ENCODE data around the gene MINK1. TPM values are rescaled to one million over a fixed set of nuclear protein-coding genes. Genes with fewer than 3 reads are reported as not detected.

The MINK1 gene
- total RNA-seq, 2 experiments from 2014 or later: 49.1 to 50.4 TPM

DNA sequence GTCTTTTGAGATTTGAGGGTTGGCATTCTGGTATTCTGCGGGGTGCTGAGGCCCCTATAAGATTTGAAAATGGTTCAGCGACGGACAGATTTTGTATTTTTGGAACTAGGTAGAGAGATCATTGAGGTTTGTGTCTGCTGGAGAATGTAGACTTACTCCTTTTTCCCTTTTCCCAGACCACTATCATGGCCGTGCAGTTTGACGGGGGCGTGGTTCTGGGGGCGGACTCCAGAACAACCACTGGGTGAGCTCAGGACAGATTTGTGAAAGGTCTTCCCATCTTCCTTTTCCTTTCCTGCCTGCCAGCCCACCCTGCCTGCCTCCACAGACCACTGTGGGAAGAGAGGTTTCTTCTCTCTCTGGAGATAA, 36.6 kb upstream of the MINK1 start:
- Mint-ChIP-seq H3K27ac (peak overlapping the region; percentile 97), H3K9me3 (no peaks in the 10 kb centered on the region), H3K36me3 (ENCODE audit: low read depth) (peaks cover 17% of the 10 kb centered on the region), H3K4me3 (peak overlapping the region; percentile 100), H3K27me3 (ENCODE audit: low read depth) (no peaks in the 10 kb centered on the region), H3K4me1 (ENCODE audit: low read depth) (peaks cover 28% of the 10 kb centered on the region)
- intact Hi-C loops (cut with micrococcal nuclease): loop anchor here (5.0 kb wide), 1 partner anchor 654 kb away; the partner anchor contains the start of genes CYB5D2 and ZZEF1
- DNase-seq: peak; percentile 44
- CTCF ChIA-PET: interaction anchor here (0.6 to 1.0 kb wide), 3 partner anchors 9 to 253 kb away, joined by 3 read pairs; no protein-coding TSS in a partner anchor

DNA sequence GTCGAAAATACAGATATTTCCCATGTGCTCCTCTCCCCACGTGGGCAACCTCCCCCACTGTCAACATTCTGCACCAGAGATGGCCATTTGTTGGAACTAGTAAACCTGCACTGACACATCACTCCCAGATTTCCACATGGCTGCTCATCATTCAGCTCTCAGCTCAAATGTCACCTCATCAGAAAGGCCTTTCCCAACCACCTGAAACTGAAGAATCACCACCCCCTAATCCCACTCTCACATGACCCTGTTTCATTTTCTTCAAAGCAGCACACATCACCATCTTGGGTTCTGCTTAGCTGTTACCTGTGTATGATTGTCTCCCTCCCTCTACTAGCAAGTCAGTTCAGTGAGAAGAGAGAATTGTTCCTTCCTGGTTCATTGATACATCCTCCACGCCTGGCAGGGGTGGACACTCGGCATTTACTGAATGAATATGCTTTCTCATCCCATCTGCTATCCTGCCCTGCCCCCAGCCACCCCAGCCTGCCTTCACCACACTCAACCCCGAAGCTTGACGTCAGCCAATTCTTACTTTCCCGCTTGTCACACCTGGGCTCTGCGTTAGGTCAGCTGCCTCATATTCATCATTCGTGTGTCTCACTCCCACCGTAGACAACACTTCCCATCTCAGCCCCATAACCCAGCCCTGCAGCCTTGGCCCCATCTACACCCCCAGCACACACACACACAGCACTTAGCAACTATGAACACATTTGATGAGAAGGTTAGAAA, 32.5 kb upstream of the MINK1 start:
- CTCF ChIA-PET: interaction anchor here (0.6 kb wide), 1 partner anchor 87 kb away, joined by 4 read pairs; no protein-coding TSS in a partner anchor
- H3K27ac Mint-ChIP-seq: peak overlapping the region; percentile 39
- no peaks in the 10 kb centered on the region for H3K27me3 Mint-ChIP-seq (ENCODE audit: low read depth)
- H3K4me3 Mint-ChIP-seq: no peak overlapping the region
- H3K36me3 Mint-ChIP-seq (ENCODE audit: low read depth): peaks cover 17% of the 10 kb centered on the region
- DNase-seq: no peak
- no peaks in the 10 kb centered on the region for H3K9me3 Mint-ChIP-seq
- intact Hi-C loops (cut with micrococcal nuclease): no loop called here
- peaks cover 24% of the 10 kb centered on the region for H3K4me1 Mint-ChIP-seq (ENCODE audit: low read depth)

DNA sequence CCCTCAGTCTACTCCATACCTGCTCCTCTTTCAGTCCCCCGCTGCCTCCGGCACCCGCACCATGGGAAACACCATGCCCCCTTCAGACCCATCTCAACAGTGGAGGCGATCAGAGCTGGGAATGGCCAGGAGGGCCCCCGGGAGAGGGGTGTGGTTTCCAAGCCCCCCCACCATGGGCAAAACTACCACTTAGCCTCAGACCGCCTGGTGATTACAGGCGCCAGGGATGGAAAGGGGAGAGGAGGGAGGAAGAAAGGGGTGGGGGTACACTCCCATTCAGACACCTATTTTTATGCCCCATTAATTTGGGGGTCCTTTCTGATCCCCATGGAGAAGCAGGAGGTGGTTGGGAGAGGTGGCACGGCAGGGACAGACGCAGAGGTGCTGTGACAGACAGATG, 30.9 kb upstream of the MINK1 start, which contains the start of gene C17orf114:
TSS of gene C17orf114 (minus strand) at position 101 of the 400 bp plus-strand sequence.
- no peak within 1 kb of the TSS for H3K4me3 Mint-ChIP-seq
- H3K27ac Mint-ChIP-seq: no peak within 1 kb of the TSS
- H3K36me3 Mint-ChIP-seq (ENCODE audit: low read depth): peaks cover 12% of the 10 kb centered on the region
- CTCF ChIA-PET: no interaction called here
- no peaks in the 10 kb centered on the region for H3K27me3 Mint-ChIP-seq (ENCODE audit: low read depth)
- H3K4me1 Mint-ChIP-seq (ENCODE audit: low read depth): peaks cover 17% of the 10 kb centered on the region
- no peaks in the 10 kb centered on the region for H3K9me3 Mint-ChIP-seq
- no peak for DNase-seq
- intact Hi-C loops (cut with micrococcal nuclease): no loop called here

DNA sequence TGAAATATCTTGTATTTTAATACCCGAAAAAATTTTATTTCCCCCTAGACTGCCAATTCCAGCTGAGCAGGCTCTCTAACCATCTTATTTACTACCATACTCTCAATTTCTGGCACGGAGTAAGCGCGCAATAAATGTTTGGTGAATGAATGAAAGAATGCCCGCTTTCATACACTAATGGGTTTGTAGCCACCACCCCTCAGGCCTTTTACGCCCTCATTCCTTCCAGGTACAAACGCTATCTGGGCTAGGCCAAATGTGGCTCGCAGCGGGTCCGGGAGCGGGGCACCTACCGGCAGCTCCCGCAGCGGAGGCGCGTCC, 26.7 kb upstream of the MINK1 start:
- peak overlapping the region; percentile 68 for H3K4me3 Mint-ChIP-seq
- peaks cover 10% of the 10 kb centered on the region for H3K4me1 Mint-ChIP-seq (ENCODE audit: low read depth)
- CTCF ChIA-PET: interaction anchor here (1.5 to 2.8 kb wide), 2 partner anchors 17 to 19 kb away, joined by 3 to 10 read pairs; partner anchors contain the start of gene GLTPD2
- no peak overlapping the region for H3K27ac Mint-ChIP-seq
- intact Hi-C loops (cut with micrococcal nuclease): no loop called here
- H3K27me3 Mint-ChIP-seq (ENCODE audit: low read depth): no peaks in the 10 kb centered on the region
- H3K9me3 Mint-ChIP-seq: no peaks in the 10 kb centered on the region
- DNase-seq: peak; percentile 19
- peaks cover 3% of the 10 kb centered on the region for H3K36me3 Mint-ChIP-seq (ENCODE audit: low read depth)

DNA sequence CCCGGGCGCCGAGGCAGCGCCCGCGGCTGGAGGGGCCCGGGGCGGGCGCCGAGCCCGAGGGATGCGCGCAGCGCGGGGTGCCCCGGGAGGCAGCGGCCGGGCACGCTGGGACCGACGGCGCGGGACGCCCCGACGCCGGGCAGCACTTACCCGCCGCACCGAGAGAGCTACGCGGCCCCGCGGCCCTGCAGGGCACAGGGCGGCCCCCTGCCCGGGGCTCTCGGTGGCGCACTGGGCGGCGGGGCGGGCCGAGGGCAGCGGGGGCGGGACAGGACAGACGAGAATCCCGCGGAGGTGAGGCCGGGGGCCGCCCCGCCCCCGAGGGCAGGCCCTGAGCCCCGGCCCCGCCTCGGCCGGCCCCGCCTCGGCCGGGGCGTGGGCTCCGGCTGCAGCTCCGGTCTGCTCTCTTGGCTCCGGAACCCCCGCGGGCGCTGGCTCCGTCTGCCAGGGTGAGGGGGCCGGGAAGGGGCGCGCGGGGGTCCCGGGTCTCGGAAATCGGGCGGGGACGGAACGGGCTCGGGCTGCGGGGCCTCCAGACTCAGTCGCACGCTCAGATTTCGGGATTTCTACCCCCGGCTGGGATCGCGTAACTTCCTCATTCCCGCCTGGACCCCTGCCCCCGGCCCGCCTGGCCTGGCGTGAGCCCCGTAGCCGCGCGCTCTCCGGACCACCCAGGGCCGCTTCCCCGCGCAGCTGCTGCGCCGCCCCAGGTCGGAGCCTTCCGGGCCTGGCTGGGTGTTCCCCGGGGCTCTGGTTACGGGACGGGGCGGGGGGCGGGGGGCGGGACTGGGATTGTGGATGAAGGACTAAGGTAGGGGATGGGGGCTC, 26.1 kb upstream of the MINK1 start, which contains the start of gene PLD2:
TSS of gene PLD2 (plus strand) at position 376 of the 828 bp plus-strand sequence. CDS start 621 bp downstream, outside the sequence.
- H3K27ac Mint-ChIP-seq: peak within 1 kb of the TSS; percentile 36
- H3K4me1 Mint-ChIP-seq (ENCODE audit: low read depth): peaks cover 10% of the 10 kb centered on the region
- CTCF ChIA-PET: interaction anchor here (1.5 to 2.8 kb wide), 2 partner anchors 17 to 19 kb away, joined by 3 to 10 read pairs; partner anchors contain the start of gene GLTPD2
- H3K27me3 Mint-ChIP-seq (ENCODE audit: low read depth): no peaks in the 10 kb centered on the region
- H3K9me3 Mint-ChIP-seq: no peaks in the 10 kb centered on the region
- DNase-seq: peak; percentile 91
- peaks cover 3% of the 10 kb centered on the region for H3K36me3 Mint-ChIP-seq (ENCODE audit: low read depth)
- intact Hi-C loops (cut with micrococcal nuclease): loop anchor here (1.0 kb wide), 3 partner anchors 17 to 97 kb away; partner anchors contain the start of genes ARRB2 and MINK1
- peak within 1 kb of the TSS; percentile 75 for H3K4me3 Mint-ChIP-seq

DNA sequence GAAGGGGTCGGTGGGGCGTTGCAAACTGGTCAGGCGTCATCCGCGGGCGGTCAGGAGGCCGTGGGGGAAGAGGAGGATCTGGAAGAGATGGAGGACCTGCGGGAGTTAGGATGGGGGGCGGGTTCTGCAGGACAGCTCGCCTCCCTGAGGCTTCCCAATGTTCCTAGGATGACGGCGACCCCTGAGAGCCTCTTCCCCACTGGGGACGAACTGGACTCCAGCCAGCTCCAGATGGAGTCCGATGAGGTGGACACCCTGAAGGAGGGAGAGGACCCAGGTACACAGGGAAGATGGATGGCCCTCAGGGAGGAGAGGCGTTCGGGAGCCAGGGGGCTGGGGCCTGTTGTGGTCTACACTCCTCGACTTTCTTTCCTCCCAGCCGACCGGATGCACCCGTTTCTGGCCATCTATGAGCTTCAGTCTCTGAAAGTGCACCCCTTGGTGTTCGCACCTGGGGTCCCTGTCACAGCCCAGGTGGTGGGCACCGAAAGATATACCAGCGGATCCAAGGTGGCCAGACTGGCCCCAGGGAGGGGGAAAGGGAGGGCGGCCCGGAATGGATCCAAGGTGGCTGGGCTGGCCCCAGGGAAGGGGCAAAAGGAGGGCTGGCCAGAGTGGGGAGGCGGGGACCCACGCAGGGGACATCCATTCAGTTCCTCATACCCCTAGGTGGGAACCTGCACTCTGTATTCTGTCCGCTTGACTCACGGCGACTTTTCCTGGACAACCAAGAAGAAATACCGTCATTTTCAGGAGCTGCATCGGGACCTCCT, 25.3 kb upstream of the MINK1 start:
- Mint-ChIP-seq H3K36me3 (ENCODE audit: low read depth) (peaks cover 3% of the 10 kb centered on the region), H3K27me3 (ENCODE audit: low read depth) (no peaks in the 10 kb centered on the region), H3K4me1 (ENCODE audit: low read depth) (peaks cover 10% of the 10 kb centered on the region), H3K4me3 (peak overlapping the region; percentile 75), H3K27ac (peak overlapping the region; percentile 36), H3K9me3 (no peaks in the 10 kb centered on the region)
- intact Hi-C loops (cut with micrococcal nuclease): loop anchor here (1.0 kb wide), 3 partner anchors 17 to 97 kb away; partner anchors contain the start of genes ARRB2 and MINK1
- no peak for DNase-seq
- CTCF ChIA-PET: interaction anchor here (1.5 to 2.8 kb wide), 2 partner anchors 18 to 20 kb away, joined by 3 to 10 read pairs; partner anchors contain the start of gene GLTPD2

DNA sequence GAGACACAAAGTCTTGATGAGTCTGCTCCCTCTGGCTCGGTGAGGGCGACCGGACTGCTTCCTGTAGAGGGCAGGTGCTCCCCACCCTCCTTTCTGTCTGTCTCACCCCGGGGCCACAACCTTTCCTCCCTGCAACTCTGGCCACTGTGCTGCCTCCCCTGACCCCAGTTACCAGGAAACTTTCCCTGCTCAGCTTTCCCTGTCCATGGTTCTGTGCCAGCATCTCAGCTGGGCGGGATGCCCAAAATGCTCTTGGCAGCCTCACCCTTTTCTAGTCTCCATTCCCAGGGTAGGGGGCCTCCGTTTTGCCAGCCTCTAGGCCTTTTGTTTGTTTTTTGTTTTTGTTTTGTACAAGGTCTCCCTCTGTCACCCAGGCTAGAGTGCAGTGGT, 24.8 kb upstream of the MINK1 start:
- no peak overlapping the region for H3K27ac Mint-ChIP-seq
- no peaks in the 10 kb centered on the region for H3K9me3 Mint-ChIP-seq
- DNase-seq: no peak
- intact Hi-C loops (cut with micrococcal nuclease): no loop called here
- peak overlapping the region; percentile 75 for H3K4me3 Mint-ChIP-seq
- H3K27me3 Mint-ChIP-seq (ENCODE audit: low read depth): no peaks in the 10 kb centered on the region
- peaks cover 3% of the 10 kb centered on the region for H3K36me3 Mint-ChIP-seq (ENCODE audit: low read depth)
- CTCF ChIA-PET: interaction anchor here (2.8 kb wide), 1 partner anchor 19 kb away, joined by 10 read pairs; the partner anchor contains the start of gene GLTPD2
- H3K4me1 Mint-ChIP-seq (ENCODE audit: low read depth): peaks cover 10% of the 10 kb centered on the region

DNA sequence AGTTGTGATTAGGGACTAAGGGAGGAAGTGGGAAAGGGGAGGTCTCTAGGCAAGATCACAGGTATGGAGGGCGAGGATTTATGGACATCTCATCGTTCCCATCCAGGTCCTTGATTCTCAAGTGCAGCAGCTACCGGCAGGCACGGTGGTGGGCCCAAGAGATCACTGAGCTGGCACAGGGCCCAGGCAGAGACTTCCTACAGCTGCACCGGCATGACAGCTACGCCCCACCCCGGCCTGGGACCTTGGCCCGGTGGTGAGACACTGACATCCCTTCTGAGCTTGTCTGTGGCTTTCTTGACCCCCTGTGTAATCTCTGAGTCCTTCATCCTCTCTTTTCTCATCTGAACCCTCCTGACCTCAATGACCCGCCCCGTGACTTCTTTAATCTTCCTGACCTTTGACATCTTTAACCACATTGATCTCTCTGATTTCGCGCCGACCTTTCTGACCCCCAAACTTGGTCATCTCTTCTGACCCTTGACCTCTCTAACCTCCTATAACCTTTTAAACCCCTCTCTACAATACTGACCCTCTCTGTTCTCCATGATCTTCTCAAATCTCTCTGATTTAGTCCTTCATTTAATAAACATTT, 22.3 kb upstream of the MINK1 start:
- Mint-ChIP-seq H3K4me3 (no peak overlapping the region), H3K36me3 (ENCODE audit: low read depth) (peaks cover 3% of the 10 kb centered on the region), H3K9me3 (no peaks in the 10 kb centered on the region), H3K27ac (no peak overlapping the region), H3K4me1 (ENCODE audit: low read depth) (peaks cover 10% of the 10 kb centered on the region), H3K27me3 (ENCODE audit: low read depth) (no peaks in the 10 kb centered on the region)
- CTCF ChIA-PET: no interaction called here
- no peak for DNase-seq
- intact Hi-C loops (cut with micrococcal nuclease): no loop called here

DNA sequence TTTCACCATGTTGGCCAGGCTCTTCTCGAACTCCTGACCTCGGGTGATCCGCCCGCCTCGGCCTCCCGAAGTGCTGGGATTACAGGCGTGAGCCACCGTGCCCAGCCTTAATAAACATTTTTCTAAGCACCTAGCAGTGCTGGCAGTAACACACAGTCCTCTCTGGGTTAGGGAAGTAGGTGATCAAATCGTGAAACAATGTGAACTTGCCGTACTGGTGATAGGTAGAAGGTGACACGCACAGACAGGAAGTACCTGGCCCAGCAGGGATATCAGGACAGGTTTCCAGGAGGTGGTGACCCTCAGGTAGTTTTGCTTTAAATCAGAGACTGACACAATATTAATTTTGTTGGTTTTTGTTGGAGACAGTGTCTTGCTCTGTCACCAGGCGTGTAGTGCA, 21.7 kb upstream of the MINK1 start:
- DNase-seq: no peak
- peaks cover 6% of the 10 kb centered on the region for H3K4me1 Mint-ChIP-seq (ENCODE audit: low read depth)
- H3K27me3 Mint-ChIP-seq (ENCODE audit: low read depth): no peaks in the 10 kb centered on the region
- no peak overlapping the region for H3K27ac Mint-ChIP-seq
- intact Hi-C loops (cut with micrococcal nuclease): no loop called here
- H3K4me3 Mint-ChIP-seq: no peak overlapping the region
- CTCF ChIA-PET: interaction anchor here (0.7 kb wide), 1 partner anchor 36 kb away, joined by 3 read pairs; no protein-coding TSS in a partner anchor
- H3K36me3 Mint-ChIP-seq (ENCODE audit: low read depth): peaks cover 3% of the 10 kb centered on the region
- H3K9me3 Mint-ChIP-seq: no peaks in the 10 kb centered on the region

DNA sequence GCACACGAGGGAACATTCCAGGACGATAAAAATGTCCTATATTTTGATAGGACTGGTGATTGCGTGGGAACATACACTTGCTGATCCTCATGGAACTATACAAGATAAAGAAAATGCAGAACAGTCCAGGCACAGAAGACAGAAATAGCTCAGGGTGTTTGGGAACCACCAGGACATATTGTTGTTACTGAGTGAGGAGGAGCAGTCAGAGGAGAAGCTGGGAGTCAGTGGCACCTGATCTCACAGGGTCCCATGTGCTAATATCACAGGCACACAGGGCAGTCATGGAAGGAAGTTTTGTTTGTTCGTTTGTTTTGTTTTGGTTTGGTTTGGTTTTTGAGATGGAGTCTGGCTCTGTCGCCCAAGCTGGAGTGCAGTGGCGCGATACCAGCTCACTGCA, 20.4 kb upstream of the MINK1 start:
- no peaks in the 10 kb centered on the region for H3K9me3 Mint-ChIP-seq
- H3K27ac Mint-ChIP-seq: no peak overlapping the region
- DNase-seq: no peak
- intact Hi-C loops (cut with micrococcal nuclease): no loop called here
- H3K4me1 Mint-ChIP-seq (ENCODE audit: low read depth): peaks cover 3% of the 10 kb centered on the region
- CTCF ChIA-PET: interaction anchor here (0.8 to 1.4 kb wide), 2 partner anchors 22 to 23 kb away, joined by 3 to 4 read pairs; no protein-coding TSS in a partner anchor
- no peaks in the 10 kb centered on the region for H3K27me3 Mint-ChIP-seq (ENCODE audit: low read depth)
- no peak overlapping the region for H3K4me3 Mint-ChIP-seq
- H3K36me3 Mint-ChIP-seq (ENCODE audit: low read depth): peaks cover 3% of the 10 kb centered on the region

DNA sequence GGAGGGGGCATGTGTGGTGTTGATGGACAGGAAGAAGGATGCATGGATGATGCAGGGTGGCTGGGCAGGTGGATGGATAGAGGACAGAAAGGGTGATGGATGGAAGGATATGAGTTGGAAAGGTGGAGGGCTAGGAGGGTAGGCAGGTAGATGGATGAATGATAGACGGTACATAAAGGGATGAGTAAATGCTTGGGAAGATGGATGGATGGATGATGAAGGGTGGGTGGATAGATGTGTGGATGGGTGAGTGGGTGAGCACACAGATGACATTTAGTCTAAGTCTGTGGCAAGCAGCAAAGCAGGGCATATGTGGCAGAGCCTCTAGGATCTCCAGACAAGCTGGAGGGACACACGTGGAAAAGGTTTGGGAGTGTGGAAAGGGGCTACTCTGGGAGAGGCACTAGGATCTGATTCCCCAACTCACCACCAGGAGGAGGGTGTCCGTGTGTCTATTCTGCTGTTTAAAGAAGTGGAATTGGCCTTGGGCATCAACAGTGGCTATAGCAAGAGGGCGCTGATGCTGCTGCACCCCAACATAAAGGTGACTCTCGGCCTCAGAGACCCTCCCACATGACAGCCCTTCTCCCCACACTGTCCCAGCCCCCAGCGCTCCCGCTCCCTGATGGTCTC, 18.0 kb upstream of the MINK1 start:
- no peaks in the 10 kb centered on the region for H3K9me3 Mint-ChIP-seq
- intact Hi-C loops (cut with micrococcal nuclease): no loop called here
- DNase-seq: no peak
- no peak overlapping the region for H3K4me3 Mint-ChIP-seq
- no peaks in the 10 kb centered on the region for H3K4me1 Mint-ChIP-seq (ENCODE audit: low read depth)
- H3K36me3 Mint-ChIP-seq (ENCODE audit: low read depth): peaks cover 3% of the 10 kb centered on the region
- no peak overlapping the region for H3K27ac Mint-ChIP-seq
- CTCF ChIA-PET: no interaction called here
- H3K27me3 Mint-ChIP-seq (ENCODE audit: low read depth): no peaks in the 10 kb centered on the region

Data from activated naive CD4-positive, alpha-beta T cell treated with anti-CD3 and anti-CD28 coated beads for 36 hours (primary cell).